ENCODE results near the gene DCAF11.
A peak's percentile ranks its signal among the peaks of the same experiment; 100 is the strongest.

The DCAF11 gene

GRCh38 chr14:24141097-24141880 is 26.7 kb downstream of the DCAF11 start, which contains the start of gene EMC9:
Gene EMC9 (minus strand): TSS chr14:24141591. CDS start chr14:24141304, 287 bp downstream.
- DNase-seq, result peak; percentile 100

- DNase-seq, result no peak
These were observed 28.9 kb downstream of the DCAF11 start for GRCh38 chr14:24143511-24143910.

- no peak for DNase-seq
These were observed 29.9 kb downstream of the DCAF11 start for GRCh38 chr14:24144451-24144850.

GRCh38 chr14:24145219-24145618 is 30.6 kb downstream of the DCAF11 start:
- DNase-seq, result no peak

- no peak for DNase-seq
These were observed 31.3 kb downstream of the DCAF11 start for GRCh38 chr14:24145690-24146452.

GRCh38 chr14:24146453-24146977 is 31.9 kb downstream of the DCAF11 start, which contains the start of gene PSME2:
Gene PSME2 (minus strand): TSS chr14:24146610. CDS start chr14:24146581, 29 bp downstream.
- DNase-seq, result peak; percentile 99

- peak; percentile 100 for DNase-seq
These were observed 32.6 kb downstream of the DCAF11 start, which contains the start of gene RNF31 for GRCh38 chr14:24146978-24147760. Gene RNF31 (plus strand): TSS chr14:24147498. CDS start chr14:24147699, 201 bp downstream.

GRCh38 chr14:24147761-24148428 is 33.3 kb downstream of the DCAF11 start:
- DNase-seq, result no peak

- no peak for DNase-seq
These were observed 34.9 kb downstream of the DCAF11 start for GRCh38 chr14:24149302-24149969.

- DNase-seq, result no peak
These were observed 35.5 kb downstream of the DCAF11 start for GRCh38 chr14:24150061-24150460.

- no peak for DNase-seq
These were observed 36.0 kb downstream of the DCAF11 start for GRCh38 chr14:24150567-24150966.

- DNase-seq, result no peak
These were observed 36.4 kb downstream of the DCAF11 start for GRCh38 chr14:24150993-24151392.

GRCh38 chr14:24151404-24152080 is 37.0 kb downstream of the DCAF11 start:
- no peak for DNase-seq

- DNase-seq, result no peak
These were observed 40.5 kb downstream of the DCAF11 start for GRCh38 chr14:24155100-24155499.

- no peak for DNase-seq
These were observed 42.3 kb downstream of the DCAF11 start for GRCh38 chr14:24156840-24157239.

GRCh38 chr14:24157331-24157730 is 42.8 kb downstream of the DCAF11 start:
- no peak for DNase-seq

- DNase-seq, result no peak
These were observed 45.4 kb downstream of the DCAF11 start for GRCh38 chr14:24159777-24160498.

- DNase-seq, result no peak
These were observed 45.9 kb downstream of the DCAF11 start for GRCh38 chr14:24160499-24160849.

- DNase-seq, result peak; percentile 89
These were observed 46.5 kb downstream of the DCAF11 start, which contains the start of gene IRF9 for GRCh38 chr14:24160850-24161804. Gene IRF9 (plus strand): TSS chr14:24161265. CDS start chr14:24162145, 880 bp downstream.
